HUES48 (cell line): ENCODE results near the gene RASD2.

Source experiments
- H3K27ac ChIP-seq: one replicate; pipeline ENCODE4 v1.7.0; 2013; ENCODE audit warnings: low read depth, low read length, inconsistent platforms
- H3K27me3 ChIP-seq: 2 replicates; pipeline ENCODE4 v1.6.1; 2013; ENCODE audit warnings: mild to moderate bottlenecking, low read length; ENCODE audit not compliant: control insufficient read depth, insufficient read depth
- H3K36me3 ChIP-seq: 2 replicates; pipeline ENCODE4 v1.6.1; 2013; ENCODE audit warnings: low read length; ENCODE audit not compliant: control insufficient read depth, insufficient read depth
- H3K4me1 ChIP-seq: 2 replicates; pipeline ENCODE4 v1.6.1; 2013; ENCODE audit warnings: mild to moderate bottlenecking, low read length; ENCODE audit not compliant: control insufficient read depth, insufficient read depth
- H3K4me3 ChIP-seq: 2 replicates; pipeline ENCODE4 v1.5.1; 2013; ENCODE audit warnings: mild to moderate bottlenecking, low read depth, low read length
- H3K9ac ChIP-seq: 2 replicates; pipeline ENCODE4 v1.6.1; 2013; ENCODE audit warnings: mild to moderate bottlenecking, low read depth, low read length, moderate library complexity
- H3K9me3 ChIP-seq: 2 replicates; pipeline ENCODE4 v1.6.1; 2013; ENCODE audit warnings: low read length; ENCODE audit not compliant: control insufficient read depth, insufficient read depth

RASD2 gene

GRCh38 chr22:35563211-35563610 is 22.6 kb downstream of the RASD2 start:
- H3K4me1 ChIP-seq = peaks cover 12% of the 10 kb centered on the region
- no peaks in the 10 kb centered on the region for H3K36me3 ChIP-seq
- no peaks in the 10 kb centered on the region for H3K27me3 ChIP-seq
- no peak overlapping the region for H3K4me3 ChIP-seq
- no peaks in the 10 kb centered on the region for H3K9me3 ChIP-seq
- H3K27ac ChIP-seq = no peak overlapping the region
- no peak overlapping the region for H3K9ac ChIP-seq

- Histone ChIP-seq H3K27me3 (no peaks in the 10 kb centered on the region), H3K9ac (no peak overlapping the region), H3K9me3 (no peaks in the 10 kb centered on the region), H3K4me1 (peaks cover 12% of the 10 kb centered on the region), H3K27ac (no peak overlapping the region), H3K4me3 (no peak overlapping the region), H3K36me3 (no peaks in the 10 kb centered on the region)
These were observed 24.6 kb downstream of the RASD2 start for GRCh38 chr22:35564975-35565867.

- Histone ChIP-seq H3K27ac (no peak overlapping the region), H3K4me1 (peaks cover 8% of the 10 kb centered on the region), H3K9ac (no peak overlapping the region), H3K27me3 (no peaks in the 10 kb centered on the region), H3K9me3 (no peaks in the 10 kb centered on the region), H3K4me3 (no peak overlapping the region), H3K36me3 (no peaks in the 10 kb centered on the region)
These were observed 26.9 kb downstream of the RASD2 start for GRCh38 chr22:35567351-35568141.

- Histone ChIP-seq H3K9me3 (no peaks in the 10 kb centered on the region), H3K9ac (no peak overlapping the region), H3K36me3 (no peaks in the 10 kb centered on the region), H3K4me3 (no peak overlapping the region), H3K4me1 (0 out of 2 replicates have a peak, but pooled peaks cover 3% of the 10 kb centered on the region), H3K27me3 (no peaks in the 10 kb centered on the region), H3K27ac (no peak overlapping the region)
These were observed 28.4 kb downstream of the RASD2 start for GRCh38 chr22:35568751-35569739.

GRCh38 chr22:35569916-35570315 is 29.3 kb downstream of the RASD2 start:
- Histone ChIP-seq H3K27me3 (no peaks in the 10 kb centered on the region), H3K4me3 (no peak overlapping the region), H3K36me3 (no peaks in the 10 kb centered on the region), H3K9me3 (no peaks in the 10 kb centered on the region), H3K9ac (no peak overlapping the region), H3K4me1 (0 out of 2 replicates have a peak, but pooled peaks cover 3% of the 10 kb centered on the region), H3K27ac (no peak overlapping the region)

- H3K9me3 ChIP-seq = no peaks in the 10 kb centered on the region
- no peak overlapping the region for H3K4me3 ChIP-seq
- H3K27me3 ChIP-seq = no peaks in the 10 kb centered on the region
- no peak overlapping the region for H3K27ac ChIP-seq
- H3K4me1 ChIP-seq = 0 out of 2 replicates have a peak, but pooled peaks cover 2% of the 10 kb centered on the region
- H3K36me3 ChIP-seq = no peaks in the 10 kb centered on the region
- H3K9ac ChIP-seq = no peak overlapping the region
These were observed 30.1 kb downstream of the RASD2 start for GRCh38 chr22:35570686-35571194.

- no peaks in the 10 kb centered on the region for H3K4me1 ChIP-seq
- no peak overlapping the region for H3K4me3 ChIP-seq
- H3K9ac ChIP-seq = no peak overlapping the region
- no peak overlapping the region for H3K27ac ChIP-seq
- H3K9me3 ChIP-seq = no peaks in the 10 kb centered on the region
- no peaks in the 10 kb centered on the region for H3K27me3 ChIP-seq
- H3K36me3 ChIP-seq = no peaks in the 10 kb centered on the region
These were observed 31.9 kb downstream of the RASD2 start for GRCh38 chr22:35572556-35572955.

GRCh38 chr22:35575116-35575748 is 34.6 kb downstream of the RASD2 start:
- H3K4me3 ChIP-seq = no peak overlapping the region
- H3K9me3 ChIP-seq = no peaks in the 10 kb centered on the region
- H3K27ac ChIP-seq = no peak overlapping the region

GRCh38 chr22:35576671-35577070 is 36.0 kb downstream of the RASD2 start:
- Histone ChIP-seq H3K27ac (no peak overlapping the region), H3K36me3 (no peaks in the 10 kb centered on the region), H3K4me3 (no peak overlapping the region), H3K9me3 (no peaks in the 10 kb centered on the region), H3K9ac (no peak overlapping the region), H3K4me1 (no peaks in the 10 kb centered on the region), H3K27me3 (no peaks in the 10 kb centered on the region)

More at GRCh38 chr22:35575116-35575748, 34.6 kb downstream of the RASD2 start:
- Histone ChIP-seq H3K4me1 (no peaks in the 10 kb centered on the region), H3K36me3 (no peaks in the 10 kb centered on the region), H3K27me3 (no peaks in the 10 kb centered on the region), H3K9ac (no peak overlapping the region)
